HG02571 (cell line): ENCODE data around the gene CDH22.

ENCODE experiments used
- ATAC-seq: cut with Tn5 transposase; IDR thresholded peaks from one replicate; pipeline ENCODE4 v1.9.1; 2021; ENCODE audit warnings: mild to moderate bottlenecking, moderate library complexity; ENCODE audit not compliant: unreplicated experiment

CDH22 gene

DNA sequence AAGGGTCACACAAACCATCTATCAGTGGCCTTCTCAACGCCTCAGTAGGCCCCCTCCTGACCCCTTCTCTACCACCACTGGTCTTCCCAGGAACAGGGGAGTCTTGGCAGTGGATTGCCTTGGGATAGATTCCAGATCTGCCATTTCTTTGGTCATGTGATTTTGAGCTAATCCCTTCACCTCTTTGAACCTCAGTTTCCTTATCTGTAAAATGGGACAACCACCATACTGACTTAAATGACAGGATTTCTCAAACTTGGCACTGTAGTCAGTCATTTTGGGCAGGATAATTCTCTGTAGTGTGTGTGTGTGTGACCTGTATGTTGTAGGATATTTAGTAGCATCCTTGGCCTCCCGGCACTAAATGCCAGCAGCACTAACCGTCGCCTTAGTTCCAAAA lies 89.1 kb downstream of the CDH22 start:
- ATAC-seq = no peak

DNA sequence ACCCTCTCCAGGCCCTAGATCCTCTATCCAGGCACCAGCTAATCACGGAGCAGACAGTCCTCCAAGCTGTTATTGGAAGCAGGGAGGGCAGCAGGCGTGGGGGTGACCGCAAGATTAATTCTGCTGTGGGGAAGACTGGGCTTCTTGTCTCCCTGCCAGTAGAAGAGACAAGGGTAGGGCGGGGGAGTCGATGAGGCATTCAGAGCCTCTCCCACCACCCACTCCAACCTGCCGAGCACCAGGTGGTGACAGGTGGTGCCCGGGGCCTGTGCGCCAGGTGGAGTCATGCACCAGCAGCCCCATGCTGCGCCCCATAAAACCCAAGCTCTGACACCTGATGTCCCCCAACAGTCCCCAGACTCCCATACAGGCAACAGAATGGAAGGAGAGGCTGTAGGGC lies 89.6 kb downstream of the CDH22 start:
- ATAC-seq = no peak

DNA sequence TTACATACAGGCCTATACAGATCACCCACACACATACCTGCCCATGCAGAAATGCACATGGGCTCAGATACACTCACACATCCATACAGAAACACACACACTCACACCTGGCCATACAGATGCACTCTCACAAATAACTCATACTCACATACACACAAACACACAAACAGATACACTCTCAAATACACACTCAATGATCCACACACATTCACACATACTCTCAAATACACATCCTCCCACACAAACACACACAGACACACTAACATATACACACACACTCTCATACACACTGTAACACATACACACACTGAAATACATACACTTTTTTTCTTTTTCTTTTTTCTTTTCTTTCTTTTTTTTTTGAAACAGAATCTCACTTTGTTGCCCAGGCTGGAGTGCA lies 90.7 kb downstream of the CDH22 start:
- ATAC-seq = no peak

DNA sequence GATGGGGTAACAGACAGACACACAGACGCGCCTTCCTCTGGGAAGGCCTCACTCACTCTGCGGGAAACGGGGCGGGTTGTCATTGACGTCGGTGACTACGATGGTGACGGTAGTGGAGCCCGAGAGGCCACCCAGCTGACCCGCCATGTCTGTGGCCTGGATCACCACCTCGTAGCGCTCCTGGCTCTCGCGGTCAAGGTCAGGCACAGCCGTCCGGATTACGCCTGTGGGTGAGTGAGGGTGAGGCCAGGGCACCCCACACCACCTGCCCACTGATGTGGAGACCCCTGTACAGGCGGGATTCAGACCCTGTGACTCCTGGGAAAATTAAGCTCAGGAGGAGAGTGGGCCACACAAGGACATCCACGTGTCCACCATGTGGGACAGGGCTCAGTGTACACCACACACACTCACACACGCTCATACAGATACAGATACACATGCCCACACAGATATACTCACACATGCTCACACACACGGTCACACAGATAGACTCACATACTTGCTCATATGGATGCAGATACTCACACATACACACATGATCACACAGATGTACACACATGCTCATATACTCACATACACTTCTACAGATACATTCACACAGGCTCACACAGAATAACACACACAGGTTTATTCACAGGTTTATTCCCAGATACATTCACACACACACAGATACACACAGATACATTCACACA lies 91.4 kb downstream of the CDH22 start:
- ATAC-seq = no peak

DNA sequence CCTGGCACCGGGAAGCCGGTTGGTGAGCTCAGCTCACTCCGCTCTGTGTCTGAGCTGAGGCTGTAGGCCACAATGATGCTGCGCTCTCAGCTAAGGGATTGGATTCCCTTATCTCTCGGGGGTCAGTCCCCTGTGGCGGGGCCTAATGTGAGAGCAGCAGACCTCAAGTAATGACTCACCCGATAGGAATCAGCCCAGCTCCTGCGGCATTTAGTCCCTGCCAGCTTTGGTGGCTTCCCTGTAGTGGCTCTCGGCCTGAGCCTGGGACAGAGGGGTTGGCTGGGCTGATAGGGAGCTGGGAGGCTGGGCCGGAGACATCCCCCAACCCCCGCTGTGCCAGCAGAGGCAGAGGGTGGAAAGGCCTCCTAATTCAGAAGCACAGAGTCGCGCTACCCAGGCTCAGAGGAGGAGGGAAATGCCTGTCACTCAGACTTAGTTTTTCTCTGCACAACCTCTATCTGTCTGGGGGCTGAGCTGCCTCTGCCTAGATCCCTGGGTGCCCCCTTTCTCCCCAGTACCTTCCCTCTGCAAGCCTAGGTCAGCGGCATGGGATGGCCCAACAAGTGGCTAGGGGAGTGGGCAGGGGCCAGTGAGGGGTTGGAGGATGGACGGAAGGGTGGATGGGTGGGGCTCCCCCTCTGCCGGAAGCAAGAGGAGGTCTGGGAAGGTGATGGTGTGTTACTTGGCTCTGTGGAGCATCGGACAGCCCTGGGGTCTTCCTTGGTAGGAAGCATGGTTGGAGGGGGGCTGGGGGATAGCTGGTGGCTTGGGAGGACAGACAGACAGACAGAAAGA lies 92.2 kb downstream of the CDH22 start:
- ATAC-seq = no peak

DNA sequence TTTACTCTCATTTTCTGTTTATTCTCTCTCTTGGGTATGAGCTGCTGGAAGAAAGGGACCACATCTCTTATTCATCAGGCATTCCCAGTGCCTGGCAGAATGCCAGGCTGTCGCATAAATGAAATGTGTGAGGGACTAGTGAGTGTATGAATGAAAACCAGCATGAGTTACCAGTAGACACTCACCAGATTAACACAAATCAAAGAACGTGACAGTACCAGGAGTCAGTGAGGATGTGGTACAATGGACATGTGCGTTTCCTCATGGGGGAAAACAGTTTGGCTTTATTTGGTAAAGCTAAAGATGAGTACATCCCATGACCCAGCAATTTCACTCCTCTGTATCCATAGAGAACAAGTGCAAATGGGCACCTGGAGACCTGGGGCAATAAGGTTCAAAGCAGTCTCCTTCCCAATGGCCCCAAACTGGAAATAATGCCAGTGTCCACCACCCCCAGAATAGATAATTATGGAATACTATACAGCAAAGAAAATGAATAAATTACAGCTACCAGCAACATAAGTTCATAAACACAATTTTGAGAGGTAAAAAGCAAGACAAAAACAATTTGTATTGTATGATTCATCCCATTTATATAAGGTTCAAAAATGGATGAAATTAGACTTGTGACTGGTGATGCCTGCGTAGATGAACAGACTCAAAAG lies 93.3 kb downstream of the CDH22 start:
- no peak for ATAC-seq

DNA sequence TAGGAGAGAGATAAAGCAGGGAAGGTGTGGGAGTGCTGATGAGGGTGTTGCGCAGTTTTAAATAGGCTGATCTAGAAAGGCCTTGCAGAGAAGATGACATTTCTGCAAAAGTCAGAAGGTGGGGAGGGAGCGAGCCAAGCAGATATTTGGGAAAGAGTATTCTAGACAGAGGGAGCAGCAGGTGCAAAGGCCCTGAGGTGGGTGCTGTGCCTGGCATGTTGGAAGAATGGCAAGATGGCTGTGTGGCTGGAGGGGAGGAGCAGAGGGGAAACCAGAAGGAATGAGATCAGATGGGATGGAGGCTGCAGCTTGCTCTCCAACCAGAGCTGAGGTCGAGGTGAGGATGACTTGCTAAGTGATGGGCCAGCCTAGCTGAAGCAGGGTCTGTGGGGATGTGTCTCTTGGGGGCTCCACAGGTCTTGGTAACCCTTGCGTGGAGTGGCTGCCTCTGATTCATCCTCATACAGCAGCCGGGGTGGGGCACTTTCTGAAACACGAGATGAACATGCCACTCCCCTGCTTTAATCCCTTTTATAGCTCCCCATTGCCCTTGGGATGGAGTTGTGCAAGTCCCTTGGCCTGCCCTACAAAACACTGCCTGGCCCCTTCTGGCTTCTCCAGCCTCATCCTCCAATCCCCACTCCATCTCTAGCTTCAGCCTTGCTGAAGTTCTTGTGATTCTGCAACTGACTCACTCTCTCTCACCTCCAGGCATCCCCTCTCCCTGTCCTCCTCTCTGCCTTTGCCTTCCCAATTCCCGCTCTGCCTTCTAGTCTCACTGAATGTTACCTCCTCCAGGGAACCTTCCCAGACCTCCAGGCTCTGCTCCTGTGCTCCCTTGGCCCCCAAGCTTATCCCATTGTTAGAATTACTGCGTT lies 94.1 kb downstream of the CDH22 start:
- ATAC-seq = no peak

DNA sequence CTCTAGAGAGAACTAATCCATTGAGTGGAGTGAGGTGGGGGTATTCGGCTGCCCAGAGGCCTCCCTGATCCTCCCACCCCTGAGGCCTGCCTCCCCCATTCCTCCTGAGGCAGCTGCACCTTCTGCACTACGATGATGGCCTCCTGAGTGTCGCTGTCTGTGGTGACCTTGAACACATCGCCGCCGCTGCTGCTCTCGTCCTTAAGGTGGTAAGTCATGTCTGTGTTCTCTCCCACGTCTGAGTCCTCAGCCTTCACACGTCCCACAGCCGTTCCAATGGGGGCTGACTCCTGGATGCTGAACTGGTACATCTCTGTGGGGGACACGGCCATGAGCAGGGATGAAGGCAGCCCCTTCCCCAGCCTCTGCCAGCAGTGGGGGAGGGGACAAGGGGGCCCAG lies 95.4 kb downstream of the CDH22 start:
- no peak for ATAC-seq

DNA sequence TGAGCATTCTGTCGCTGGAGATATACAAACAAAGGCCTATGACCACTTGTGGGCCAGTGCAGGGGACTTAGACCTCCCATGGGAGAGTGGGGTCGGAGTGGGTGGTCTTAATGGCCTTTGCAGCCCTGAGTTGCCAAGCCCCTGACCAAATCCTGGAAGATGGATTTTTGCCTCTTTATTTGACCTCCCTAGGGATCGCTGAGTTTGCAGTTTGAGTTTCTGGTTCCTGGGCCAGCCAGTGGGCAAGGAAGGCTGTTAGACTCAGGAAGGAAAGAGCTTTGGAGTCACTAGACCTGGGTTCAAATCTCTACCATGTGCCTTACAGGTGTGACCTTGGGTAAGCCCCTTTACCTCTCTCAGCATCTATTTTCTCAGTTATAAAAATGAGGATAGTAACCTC lies 96.0 kb downstream of the CDH22 start:
- ATAC-seq = no peak

DNA sequence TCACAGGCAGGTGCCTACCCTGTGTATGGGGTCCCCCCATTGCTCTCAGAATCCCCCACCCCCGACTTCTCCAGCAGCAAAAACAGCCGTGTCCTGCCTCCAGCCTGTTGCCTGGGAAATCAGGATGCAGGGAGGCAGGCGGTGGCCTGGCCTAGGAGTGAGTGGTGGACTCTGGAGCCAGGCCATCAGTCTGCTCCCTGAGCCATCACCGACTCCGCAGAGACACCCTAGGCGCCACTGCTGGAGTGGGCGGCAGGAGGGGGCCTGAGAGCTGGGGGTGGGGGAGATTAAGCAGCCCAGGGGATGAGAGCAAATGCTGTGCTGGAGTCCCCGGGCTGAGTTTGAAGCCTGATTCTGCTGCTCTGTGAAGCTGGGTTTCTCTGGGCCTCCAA lies 97.0 kb downstream of the CDH22 start:
- no peak for ATAC-seq

DNA sequence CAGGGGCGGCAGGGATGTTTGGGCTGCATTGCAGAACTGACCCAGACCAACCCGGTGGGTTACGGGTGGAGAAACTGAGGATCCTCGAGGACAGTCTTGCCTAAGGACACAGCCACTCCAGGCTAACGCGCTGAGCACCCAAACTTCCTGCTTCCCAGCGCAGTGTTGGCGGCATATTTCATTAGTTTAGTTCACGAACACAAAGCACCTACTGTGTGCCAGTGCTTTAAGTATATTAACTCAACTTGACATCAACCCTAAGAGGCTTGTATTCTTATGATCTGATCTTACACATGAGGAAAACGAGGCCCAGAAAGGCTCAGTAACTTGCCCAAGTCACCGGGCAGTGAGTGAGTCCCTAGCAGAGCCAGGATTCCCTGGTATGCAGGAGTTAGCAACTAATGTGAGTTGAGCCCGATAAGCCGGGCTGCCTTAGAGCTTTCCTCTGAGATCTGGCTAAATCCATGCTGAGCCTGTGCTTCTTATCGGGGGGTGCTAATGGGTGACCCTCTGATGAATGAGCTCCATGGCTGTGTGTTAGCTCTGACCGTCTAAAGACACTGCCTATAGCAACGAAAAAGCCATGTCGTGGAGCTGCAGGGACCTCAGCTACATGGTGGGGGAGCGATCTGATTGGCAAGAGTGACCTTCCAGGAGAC lies 97.5 kb downstream of the CDH22 start:
- ATAC-seq = no peak

DNA sequence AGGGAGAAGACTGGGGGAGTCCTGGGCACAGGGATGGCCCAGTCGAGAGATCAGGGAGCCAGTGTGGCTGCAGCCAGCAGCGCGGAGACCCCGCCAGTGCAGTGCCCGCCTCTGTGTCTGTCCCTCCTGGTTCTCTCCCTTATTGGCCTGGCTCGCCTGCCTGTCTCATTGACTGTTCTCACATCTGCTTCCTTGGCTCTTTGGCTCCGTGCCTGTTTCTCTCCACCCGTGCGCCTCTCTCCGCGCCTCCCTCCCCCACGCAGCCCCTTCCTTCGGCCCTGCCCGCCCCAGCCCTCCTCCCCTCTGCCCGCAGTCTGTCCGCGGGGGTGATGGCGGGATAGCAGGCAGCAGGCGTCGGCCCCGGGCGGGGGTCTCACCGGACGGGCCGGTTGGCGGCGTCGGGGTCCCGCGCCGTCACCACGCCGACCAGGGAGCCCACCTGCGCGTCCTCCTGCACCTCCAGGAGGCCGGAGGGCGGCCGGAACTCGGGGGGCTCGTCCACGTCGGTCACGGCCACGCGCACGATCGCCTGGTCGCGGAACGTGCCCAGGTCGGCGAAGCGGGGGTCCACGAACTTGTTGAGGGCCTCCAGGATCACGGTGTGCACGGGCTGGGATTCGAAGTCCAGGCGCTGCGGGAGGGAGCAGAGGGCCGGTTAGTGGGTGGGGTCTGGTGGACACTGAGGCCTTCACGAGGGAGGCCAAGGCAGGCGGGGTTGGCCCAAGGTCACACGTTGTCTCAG lies 98.2 kb downstream of the CDH22 start:
- no peak for ATAC-seq

DNA sequence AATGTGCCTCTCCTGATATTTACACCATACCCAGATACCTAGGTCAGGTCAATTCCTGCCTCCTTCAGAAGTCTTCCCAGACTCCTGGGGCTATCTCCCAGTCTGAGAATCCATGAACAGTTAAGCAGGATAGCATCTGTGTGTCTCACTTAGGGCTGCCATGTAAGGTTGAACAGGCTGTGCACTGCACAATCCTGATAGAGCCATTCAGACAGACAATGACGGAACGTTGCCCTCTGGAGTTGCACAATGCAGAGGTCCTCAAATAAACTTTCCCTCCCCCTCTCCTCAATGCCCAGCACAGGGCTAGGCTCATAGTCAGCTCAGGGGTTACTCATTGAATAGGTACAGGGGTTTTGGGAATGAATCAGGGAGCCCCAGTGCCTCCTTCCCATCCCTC lies 100.5 kb downstream of the CDH22 start:
- ATAC-seq = no peak

DNA sequence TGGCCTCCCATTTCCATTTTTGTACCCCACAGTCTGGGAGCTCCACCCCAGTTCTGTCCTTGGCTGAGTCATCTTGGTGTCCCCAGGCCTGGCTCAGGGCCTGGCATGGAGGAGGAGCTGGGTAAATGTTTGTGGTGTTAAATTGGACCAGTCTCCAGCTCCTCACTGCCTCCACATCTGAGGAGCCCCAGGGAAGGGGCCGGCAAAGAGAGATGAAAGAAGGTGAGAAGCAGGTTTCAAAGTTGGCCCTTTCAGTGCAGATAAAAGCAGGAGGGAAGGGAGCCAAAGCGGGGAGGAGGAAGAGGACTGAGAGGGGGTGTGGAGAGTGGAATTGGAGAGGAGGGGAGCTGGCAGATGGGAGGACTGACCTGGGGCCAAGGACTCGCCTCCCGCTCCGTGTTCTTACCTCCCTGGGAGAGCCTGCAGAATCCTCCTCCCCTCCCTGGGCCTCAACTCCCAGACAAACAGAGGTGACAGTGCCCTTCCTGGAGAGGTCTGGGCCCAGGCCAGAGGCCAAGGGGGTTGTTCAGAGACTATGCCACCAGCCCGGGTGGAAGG lies 101.2 kb downstream of the CDH22 start:
- ATAC-seq = no peak

DNA sequence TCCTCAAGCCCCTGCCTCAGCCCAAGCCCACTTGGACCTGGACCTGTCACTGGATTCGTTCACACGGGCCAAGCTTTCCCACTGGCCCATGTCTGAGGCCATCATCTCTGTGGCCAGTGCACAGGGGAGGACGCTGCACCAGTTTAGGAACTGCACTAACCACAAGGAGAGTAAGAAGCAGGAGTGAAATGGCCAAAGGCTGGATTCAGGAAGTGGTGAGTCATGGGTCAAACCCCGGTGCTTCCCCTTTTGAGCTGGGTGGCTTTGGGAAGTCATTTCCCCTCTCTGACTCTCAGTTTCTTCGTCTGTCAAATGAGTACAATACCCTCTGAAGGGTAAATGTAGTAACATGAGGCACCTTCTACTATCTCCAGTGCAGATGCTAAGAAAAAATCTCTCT lies 102.3 kb downstream of the CDH22 start:
- ATAC-seq = no peak

DNA sequence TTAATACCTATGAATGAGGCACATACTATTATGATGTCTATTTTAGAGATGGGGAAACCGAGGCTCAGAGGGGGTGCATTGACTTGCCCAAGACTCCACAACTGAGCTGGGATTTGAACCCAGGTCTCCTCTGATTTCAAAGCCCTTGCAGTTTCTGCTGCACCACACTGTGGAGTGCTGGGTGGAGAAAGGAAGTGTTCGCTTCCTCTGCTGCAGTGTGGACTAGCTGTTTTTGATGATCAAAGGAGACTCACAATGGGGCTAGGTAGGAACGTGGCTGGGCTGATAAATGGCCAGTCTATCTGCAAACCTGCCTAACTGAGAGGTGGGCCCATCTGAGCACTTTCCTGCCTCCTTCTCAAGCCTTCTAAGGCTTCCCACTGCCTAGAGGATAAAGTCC lies 102.9 kb downstream of the CDH22 start:
- no peak for ATAC-seq

DNA sequence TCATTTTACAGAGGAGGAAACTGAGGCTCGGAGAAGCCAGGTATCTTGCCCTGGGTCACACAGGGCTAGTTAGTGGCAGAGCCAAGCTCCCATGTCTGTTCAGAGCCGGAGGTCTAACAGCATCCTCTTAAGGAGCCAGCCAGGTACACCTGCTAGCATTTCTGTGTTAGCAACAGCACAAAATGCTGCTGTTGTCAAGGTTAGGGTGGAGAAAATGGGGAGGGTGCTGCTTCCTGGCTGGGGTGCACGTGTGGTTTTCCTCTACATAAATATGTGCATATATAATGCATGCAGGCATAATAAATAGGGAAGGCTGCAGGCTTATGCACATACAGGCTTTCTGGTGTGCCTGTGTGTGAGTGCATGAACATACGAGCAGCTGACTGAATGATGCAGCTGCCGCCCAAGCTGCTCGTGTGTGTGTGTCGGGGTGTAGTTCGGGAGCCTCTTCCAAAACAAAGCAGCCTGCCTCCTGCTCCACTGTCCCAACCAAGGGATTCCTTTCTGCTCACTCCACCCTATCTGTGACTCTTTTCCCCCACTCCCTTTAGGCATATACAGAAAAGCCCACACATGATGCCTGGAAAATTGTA lies 103.6 kb downstream of the CDH22 start:
- no peak for ATAC-seq

DNA sequence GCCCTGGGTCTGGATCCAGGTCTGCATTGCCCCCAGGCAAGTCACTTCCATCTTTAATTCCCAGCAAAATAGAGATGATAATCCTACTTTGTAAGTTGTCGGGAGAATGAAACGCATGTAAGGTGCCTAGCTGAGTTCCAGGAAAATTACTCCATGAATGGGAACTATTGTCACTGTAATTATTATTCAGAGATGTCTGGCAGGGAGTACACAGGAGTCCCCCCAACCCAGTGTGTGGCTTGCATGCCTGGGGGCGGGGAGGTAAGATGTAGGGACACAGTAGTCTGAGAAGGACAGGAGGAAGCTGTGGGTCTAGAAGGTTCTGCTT lies 104.8 kb downstream of the CDH22 start:
- ATAC-seq = no peak

DNA sequence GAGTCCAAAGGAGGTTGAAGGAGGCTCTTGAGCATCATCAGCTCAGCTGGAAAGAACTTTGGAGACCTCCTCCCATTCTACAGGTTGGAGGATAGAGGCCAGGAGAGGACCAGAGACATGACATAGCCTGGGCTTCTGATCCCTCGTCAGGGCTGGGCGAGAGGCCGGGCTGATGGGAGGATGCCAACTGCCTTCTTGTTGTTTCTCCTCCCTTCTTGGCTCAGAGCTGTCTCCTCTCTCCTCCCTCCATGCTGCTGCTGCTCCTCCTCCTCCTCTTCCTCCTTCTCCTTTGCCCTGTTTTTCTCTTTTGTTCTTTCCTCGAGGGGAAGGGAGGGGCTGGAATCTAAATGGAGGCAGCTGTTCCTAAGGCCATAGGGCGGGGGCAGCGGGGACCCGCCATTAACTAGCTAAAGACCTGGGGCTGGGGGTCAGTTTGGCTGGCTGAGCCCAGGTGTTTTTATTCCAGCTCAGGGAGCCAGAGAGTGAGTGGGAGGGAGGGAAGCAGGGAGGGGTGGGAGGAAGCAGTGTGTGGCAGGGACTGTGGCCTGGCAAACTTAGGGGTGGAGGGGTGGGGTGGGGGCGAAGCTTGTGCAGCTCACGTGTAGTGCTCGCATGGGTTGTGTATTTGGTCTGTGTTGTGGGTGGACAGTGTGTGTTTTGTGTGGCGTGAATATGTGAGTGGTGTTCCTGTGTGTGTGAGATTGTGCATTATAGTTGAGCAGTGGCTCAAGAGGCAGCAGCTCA lies 105.4 kb downstream of the CDH22 start:
- no peak for ATAC-seq
